ENCODE data around the gene FADS1.

GRCh38 chr11:61861634-61862033 lies 44.8 kb upstream of the FADS1 start:
- no peak for TF ChIP-seq CTCF (IDR thresholded peaks at IDR 0.05; ENCODE audit: extremely low read depth in 1 of 2, insufficient read depth in 1 of 2, low read depth in 1 of 2, low read length in 2 of 2)
- TF ChIP-seq POLR2A (IDR thresholded peaks at IDR 0.05; ENCODE audit: low read depth, low read length) = no peak
- TF ChIP-seq EZH2 (IDR thresholded peaks at IDR 0.05; ENCODE audit: borderline replicate concordance, low read depth, low read length, severe bottlenecking) = no peak
- TF ChIP-seq MAX (IDR thresholded peaks at IDR 0.05; ENCODE audit: insufficient read depth, insufficient read length) = no peak

All from endothelial cell of umbilical vein (primary cell).